HCEC 1CT (cell line): Measurements from ENCODE around the gene RGS19.
"Not testable (repeated sequence)": the region's sequence is repeated elsewhere in the genome, so short reads cannot be mapped to it uniquely, and the experiment has no call there.

Experiments used
- DNase-seq: peaks from one replicate; pipeline ENCODE4 v3.0.0-alpha.2; 2017

RGS19 gene

GRCh38 chr20:64079273-64080012 is at the start of gene RGS19:
RGS19 (minus strand) TSS chr20:64079518; CDS start chr20:64076886, 2,632 bp downstream.
- DNase-seq: peak; percentile 43

GRCh38 chr20:64123517-64123916 is 44.2 kb upstream of the RGS19 start:
- not testable (repeated sequence) for DNase-seq

GRCh38 chr20:64122927-64123326 is 43.6 kb upstream of the RGS19 start:
- DNase-seq: not testable (repeated sequence)

- DNase-seq: no peak
These were observed 42.3 kb upstream of the RGS19 start for GRCh38 chr20:64121586-64121985.

GRCh38 chr20:64119681-64120341 is 40.5 kb upstream of the RGS19 start:
- no peak for DNase-seq

GRCh38 chr20:64119301-64119680 is 40.0 kb upstream of the RGS19 start:
- DNase-seq: no peak

GRCh38 chr20:64117432-64117777 is 38.1 kb upstream of the RGS19 start:
- not testable (repeated sequence) for DNase-seq

GRCh38 chr20:64116541-64117431 is 37.5 kb upstream of the RGS19 start:
- no peak for DNase-seq

GRCh38 chr20:64116016-64116415 is 36.7 kb upstream of the RGS19 start:
- DNase-seq: no peak

- no peak for DNase-seq
These were observed 36.0 kb upstream of the RGS19 start for GRCh38 chr20:64115171-64115911.

GRCh38 chr20:64114356-64114971 is 35.1 kb upstream of the RGS19 start:
- no peak for DNase-seq

GRCh38 chr20:64113796-64114355 is 34.6 kb upstream of the RGS19 start:
- DNase-seq: no peak

- no peak for DNase-seq
These were observed 34.1 kb upstream of the RGS19 start for GRCh38 chr20:64113444-64113775.

GRCh38 chr20:64112691-64113443 is 33.5 kb upstream of the RGS19 start:
- no peak for DNase-seq

GRCh38 chr20:64111841-64112641 is 32.7 kb upstream of the RGS19 start:
- DNase-seq: no peak

GRCh38 chr20:64110411-64111068 is 31.2 kb upstream of the RGS19 start:
- no peak for DNase-seq

- DNase-seq: no peak
These were observed 30.6 kb upstream of the RGS19 start for GRCh38 chr20:64109831-64110391.

- no peak for DNase-seq
These were observed 29.7 kb upstream of the RGS19 start for GRCh38 chr20:64108731-64109681.
